ENCODE results near the gene LRRC56.

Gene LRRC56

DNA sequence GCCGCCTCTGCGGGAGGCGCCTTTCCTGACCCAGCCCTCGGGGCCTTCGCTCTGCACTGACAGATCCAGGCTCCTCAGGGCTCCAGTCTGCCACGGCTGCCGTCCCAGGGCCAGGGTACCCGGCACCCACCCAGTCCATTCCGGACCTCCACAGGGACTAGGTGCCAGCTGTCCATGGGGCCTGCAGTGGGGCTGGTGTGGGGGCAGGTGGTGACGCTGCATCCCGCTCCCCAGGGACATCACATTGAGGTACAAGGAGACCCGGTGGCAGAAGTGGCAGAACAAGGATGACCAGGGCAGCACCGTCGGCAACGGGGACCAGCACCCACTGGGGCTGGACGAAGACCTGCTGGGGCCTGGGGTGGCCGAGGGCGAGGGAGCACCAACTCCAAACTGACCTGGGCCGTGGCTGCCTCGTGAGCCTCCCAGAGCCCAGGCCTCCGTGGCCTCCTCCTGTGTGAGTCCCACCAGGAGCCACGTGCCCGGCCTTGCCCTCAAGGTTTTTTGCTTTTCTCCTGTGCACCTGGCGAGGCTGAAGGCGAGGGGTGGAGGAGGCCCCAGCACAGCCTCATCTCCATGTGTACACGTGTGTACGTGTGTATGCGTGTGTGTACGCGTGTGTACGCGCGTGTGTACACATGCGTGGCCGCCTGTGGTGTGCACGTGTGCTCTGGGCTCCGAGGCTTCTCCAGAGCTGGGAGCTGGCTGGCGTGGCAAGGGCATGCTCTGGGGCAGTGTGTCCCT is 47.0 kb upstream of the LRRC56 start:
- no peak for DNase-seq (ENCODE audit: low read depth)
- H3K4me3 ChIP-seq (ENCODE audit: low read depth, low read length), result no peak overlapping the region
- TF ChIP-seq, protein P1, sequence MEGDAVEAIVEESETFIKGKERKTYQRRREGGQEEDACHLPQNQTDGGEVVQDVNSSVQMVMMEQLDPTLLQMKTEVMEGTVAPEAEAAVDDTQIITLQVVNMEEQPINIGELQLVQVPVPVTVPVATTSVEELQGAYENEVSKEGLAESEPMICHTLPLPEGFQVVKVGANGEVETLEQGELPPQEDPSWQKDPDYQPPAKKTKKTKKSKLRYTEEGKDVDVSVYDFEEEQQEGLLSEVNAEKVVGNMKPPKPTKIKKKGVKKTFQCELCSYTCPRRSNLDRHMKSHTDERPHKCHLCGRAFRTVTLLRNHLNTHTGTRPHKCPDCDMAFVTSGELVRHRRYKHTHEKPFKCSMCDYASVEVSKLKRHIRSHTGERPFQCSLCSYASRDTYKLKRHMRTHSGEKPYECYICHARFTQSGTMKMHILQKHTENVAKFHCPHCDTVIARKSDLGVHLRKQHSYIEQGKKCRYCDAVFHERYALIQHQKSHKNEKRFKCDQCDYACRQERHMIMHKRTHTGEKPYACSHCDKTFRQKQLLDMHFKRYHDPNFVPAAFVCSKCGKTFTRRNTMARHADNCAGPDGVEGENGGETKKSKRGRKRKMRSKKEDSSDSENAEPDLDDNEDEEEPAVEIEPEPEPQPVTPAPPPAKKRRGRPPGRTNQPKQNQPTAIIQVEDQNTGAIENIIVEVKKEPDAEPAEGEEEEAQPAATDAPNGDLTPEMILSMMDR (conservative IDR thresholded peaks at IDR 0.05; ENCODE audit: low read depth, low read length), result no peak

DNA sequence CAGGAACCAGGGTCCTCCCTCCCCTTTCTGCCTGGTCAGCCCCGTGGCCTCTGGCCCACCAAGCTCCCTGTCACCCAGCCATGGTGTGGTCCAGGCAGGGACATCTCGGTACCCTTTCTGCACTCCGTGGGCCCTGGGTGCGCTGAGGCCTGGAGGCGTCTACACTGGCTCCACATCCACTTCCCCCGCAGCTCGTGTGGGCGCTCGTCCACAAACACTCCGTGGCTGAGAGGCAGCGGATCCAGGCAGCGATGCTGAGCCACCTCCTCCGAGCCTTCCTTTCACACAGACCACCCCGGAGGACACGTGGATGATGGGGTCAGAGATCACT is 46.4 kb upstream of the LRRC56 start:
- TF ChIP-seq, protein P1 (conservative IDR thresholded peaks at IDR 0.05; ENCODE audit: low read depth, low read length), result no peak
- H3K4me3 ChIP-seq (ENCODE audit: low read depth, low read length), result no peak overlapping the region
- DNase-seq (ENCODE audit: low read depth), result no peak

DNA sequence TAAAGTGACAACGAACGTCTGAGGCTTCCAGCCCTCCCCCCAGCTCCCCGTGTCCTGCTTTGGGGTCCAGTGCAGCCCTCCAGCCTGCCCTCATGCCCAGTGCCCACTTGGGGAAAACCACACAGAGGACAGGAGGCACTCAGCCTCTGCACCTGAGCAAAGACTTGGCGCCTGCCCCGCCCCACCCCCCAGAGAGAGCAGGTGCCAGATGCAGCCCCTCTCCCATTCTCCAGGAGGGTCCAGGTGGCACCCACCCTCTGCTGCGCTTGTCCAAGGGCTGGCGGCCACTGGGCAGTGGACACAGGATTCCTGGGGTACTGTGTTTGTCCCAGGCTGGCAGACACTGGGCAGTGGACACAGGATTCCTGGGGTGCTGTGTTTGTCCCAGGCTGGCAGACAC is 46.0 kb upstream of the LRRC56 start:
- TF ChIP-seq, protein P1 (conservative IDR thresholded peaks at IDR 0.05; ENCODE audit: low read depth, low read length), result no peak
- no peak overlapping the region for H3K4me3 ChIP-seq (ENCODE audit: low read depth, low read length)
- no peak for DNase-seq (ENCODE audit: low read depth)

DNA sequence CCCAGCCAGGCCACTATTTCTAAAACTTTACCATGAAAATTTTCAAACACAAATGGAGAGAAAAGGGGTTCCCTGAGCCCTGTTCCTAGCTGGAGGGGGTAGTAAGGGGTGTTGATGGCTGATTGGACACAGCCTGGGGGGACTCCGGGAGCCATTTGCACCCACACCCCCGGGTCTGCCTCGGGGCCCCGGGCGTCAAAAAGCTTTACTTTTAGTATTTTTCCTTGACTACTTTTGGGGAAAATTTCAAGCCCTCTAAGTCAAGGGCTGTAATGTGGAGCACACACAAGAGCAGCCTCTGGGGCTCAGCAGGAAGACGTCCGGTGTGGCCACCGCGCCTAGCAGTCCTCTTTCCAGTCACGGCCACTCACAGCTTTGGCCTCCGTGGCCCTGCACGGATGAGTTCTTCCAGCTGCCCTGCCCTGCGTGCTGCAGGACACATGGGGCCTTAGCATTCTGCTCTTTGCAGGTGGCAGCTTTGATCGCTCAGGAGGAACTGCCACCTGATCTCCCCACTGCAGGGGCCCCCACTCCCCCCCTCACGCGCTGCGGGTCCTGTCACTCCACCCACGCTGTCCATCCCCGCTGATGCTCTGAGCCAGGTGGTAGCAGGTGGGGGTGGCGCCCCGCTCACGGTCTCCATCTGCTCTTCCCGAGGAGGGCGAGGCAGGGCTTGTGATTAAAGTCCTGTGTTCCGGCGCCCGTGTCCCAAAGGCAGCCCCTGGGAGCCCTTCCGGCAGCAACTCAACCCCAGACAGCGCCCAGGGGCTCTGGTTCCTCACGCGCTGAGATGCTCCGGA is 44.7 kb upstream of the LRRC56 start:
- H3K4me3 ChIP-seq (ENCODE audit: low read depth, low read length), result no peak overlapping the region
- no peak for DNase-seq (ENCODE audit: low read depth)
- TF ChIP-seq, protein P1 (conservative IDR thresholded peaks at IDR 0.05; ENCODE audit: low read depth, low read length), result no peak

DNA sequence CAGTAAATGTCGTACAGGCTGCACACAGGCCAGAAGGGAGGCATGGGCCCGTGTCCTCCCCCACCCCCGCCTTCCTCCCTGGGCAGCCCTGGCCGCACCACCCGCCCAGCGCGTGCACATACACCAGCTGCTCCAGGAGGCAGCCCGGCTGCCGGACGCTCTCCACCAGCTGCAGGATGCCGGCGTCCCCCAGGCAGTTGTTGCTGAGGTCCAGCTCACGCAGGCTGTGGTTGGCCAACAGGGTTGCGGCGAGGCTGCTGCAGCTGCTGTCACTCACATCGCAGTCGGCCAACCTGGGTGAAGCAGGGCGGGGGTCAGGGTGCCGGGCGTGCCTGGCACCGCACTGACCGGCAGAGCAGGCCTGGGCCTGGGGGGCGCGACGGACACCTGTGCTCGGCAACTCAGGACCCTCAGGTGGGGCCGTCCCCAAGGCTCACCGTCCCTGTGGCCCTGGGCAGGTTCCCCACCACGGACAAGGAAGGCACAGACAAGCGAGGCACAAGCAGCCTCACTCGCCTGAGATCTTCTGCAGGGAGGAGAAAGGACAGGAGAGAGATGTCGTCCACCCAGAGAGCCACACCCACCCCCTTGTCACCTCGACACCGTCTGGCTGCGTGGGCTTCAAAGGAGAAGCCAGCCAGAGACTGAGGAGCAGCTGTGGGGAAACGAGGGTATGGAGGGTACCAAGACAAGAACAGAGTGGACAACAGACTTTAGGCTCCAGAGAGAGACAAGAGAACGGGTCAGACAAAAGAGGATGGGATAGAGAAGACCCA is 42.4 kb upstream of the LRRC56 start:
- no peak overlapping the region for H3K4me3 ChIP-seq (ENCODE audit: low read depth, low read length)
- TF ChIP-seq, protein P1 (conservative IDR thresholded peaks at IDR 0.05; ENCODE audit: low read depth, low read length), result no peak
- DNase-seq (ENCODE audit: low read depth), result no peak

DNA sequence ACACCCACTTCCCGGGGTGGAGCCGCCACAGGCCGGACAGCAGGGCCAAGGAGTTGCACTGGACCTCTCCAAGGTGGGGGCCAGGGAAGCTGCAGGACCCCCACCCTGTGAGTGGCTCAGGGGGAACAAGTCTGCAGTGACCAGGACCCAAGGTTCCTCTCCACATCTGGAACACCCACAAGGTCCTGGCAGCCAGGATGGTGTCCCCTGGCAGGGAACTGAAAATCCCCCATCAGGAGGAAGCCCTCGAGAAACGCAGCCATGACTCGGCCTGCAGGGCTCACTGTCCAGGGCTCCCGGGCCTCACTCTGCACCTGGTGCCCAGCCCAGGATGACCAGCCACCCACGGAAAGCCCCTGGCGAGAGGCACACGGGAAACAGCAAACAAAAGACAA is 41.8 kb upstream of the LRRC56 start:
- TF ChIP-seq, protein P1 (conservative IDR thresholded peaks at IDR 0.05; ENCODE audit: low read depth, low read length), result no peak
- no peak for DNase-seq (ENCODE audit: low read depth)
- no peak overlapping the region for H3K4me3 ChIP-seq (ENCODE audit: low read depth, low read length)
